Peyer's patch (tissue), 4 donors: ENCODE data around the gene AOX1.

Experiments used
- POLR2A ChIP-seq, 2 donors: fragments of 450-650 bp; IDR thresholded peaks; one replicate each; pipeline ENCODE4 v1.5.1; 2017; ENCODE audit warnings: antibody characterized with exemption in 2 of 2, mild to moderate bottlenecking in 2 of 2, moderate library complexity in 2 of 2
- TF ChIP-seq, protein P1 (sequence below), 6 experiments: fragments of 450-650 bp in 4 of 6; fragments of 200-600 bp in 2 of 6; sonication (generic) in 1 of 6; IDR thresholded peaks; one replicate each; pipeline ENCODE4 v1.5.1; 2017 to 2019; ENCODE audit warnings: antibody characterized with exemption in 6 of 6, mild to moderate bottlenecking in 3 of 6, moderate library complexity in 1 of 6

DNA sequence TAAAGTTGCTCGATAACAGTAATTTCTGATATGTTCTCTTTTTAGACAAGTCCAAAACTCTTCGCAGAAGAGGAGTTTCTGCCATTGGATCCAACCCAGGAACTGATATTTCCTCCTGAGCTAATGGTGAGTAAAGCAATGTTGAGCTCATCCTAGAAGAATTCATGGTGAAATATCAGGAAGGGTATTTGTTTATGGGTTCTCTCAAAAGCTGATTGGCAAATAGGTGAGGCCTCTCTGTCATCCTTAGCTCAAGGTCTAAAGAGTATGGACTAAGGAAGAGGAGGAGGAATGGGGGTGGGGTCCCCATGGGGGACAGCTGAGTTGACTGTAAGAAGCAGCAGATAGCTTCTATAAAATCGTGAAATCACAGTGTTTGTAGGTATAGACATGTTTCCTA is 18.2 kb downstream of the AOX1 start:
- TF ChIP-seq, protein P1, sequence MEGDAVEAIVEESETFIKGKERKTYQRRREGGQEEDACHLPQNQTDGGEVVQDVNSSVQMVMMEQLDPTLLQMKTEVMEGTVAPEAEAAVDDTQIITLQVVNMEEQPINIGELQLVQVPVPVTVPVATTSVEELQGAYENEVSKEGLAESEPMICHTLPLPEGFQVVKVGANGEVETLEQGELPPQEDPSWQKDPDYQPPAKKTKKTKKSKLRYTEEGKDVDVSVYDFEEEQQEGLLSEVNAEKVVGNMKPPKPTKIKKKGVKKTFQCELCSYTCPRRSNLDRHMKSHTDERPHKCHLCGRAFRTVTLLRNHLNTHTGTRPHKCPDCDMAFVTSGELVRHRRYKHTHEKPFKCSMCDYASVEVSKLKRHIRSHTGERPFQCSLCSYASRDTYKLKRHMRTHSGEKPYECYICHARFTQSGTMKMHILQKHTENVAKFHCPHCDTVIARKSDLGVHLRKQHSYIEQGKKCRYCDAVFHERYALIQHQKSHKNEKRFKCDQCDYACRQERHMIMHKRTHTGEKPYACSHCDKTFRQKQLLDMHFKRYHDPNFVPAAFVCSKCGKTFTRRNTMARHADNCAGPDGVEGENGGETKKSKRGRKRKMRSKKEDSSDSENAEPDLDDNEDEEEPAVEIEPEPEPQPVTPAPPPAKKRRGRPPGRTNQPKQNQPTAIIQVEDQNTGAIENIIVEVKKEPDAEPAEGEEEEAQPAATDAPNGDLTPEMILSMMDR (IDR thresholded peaks at IDR 0.05): no peak
- no peak for TF ChIP-seq POLR2A (IDR thresholded peaks at IDR 0.05)
